Bronchial epithelial cell (primary cell): Measurements from ENCODE around the gene SCNN1A. TPM values are rescaled to one million over a fixed set of nuclear protein-coding genes. Genes with fewer than 3 reads are reported as not detected.
A peak's percentile ranks its signal among the peaks of the same experiment; 100 is the strongest.

Experiments used
- DNase-seq: peaks from one replicate; pipeline ENCODE4 v3.0.0-alpha.2; 2010; ENCODE audit warnings: low read depth
- FAIRE-seq: peaks from 2 replicates; lab custom pipeline; 2011; peaks lifted over from hg19 to GRCh38; lab: Jason Lieb, UNC
- H3K27me3 ChIP-seq: 2 replicates; pipeline ENCODE4 v1.5.1; 2011; ENCODE audit warnings: low read length; ENCODE audit not compliant: control insufficient read depth, insufficient read depth
- H3K36me3 ChIP-seq: 2 replicates; pipeline ENCODE4 v1.5.1; 2011; ENCODE audit warnings: low read length; ENCODE audit not compliant: control insufficient read depth, insufficient read depth
- H3K4me3 ChIP-seq: 2 replicates; pipeline ENCODE4 v1.5.1; 2011; ENCODE audit warnings: mild to moderate bottlenecking, low read depth, low read length, control low read depth
- CTCF ChIP-seq: IDR thresholded peaks from 2 replicates; pipeline ENCODE4 v1.5.1; 2011; ENCODE audit warnings: mild to moderate bottlenecking, moderate library complexity, low read length, control low read depth, inconsistent platforms; ENCODE audit not compliant: insufficient read depth, severe bottlenecking
- total RNA-seq: library from RNA; depleted of rRNA; stranded (reverse); fragments of >200 nt; gene quantifications from 2 replicates; pipeline ENCODE4 v1.2.1, GENCODE V29; 2014

SCNN1A gene
- total RNA-seq, 1 donor from 2014 or later = 57.7 TPM

GRCh38 chr12:6306599-6307220, 68.7 kb downstream of the SCNN1A start:
- TF ChIP-seq CTCF = no peak
- H3K27me3 ChIP-seq = peaks cover 3% of the 10 kb centered on the region
- no peak overlapping the region for H3K4me3 ChIP-seq
- H3K36me3 ChIP-seq = no peaks in the 10 kb centered on the region
- FAIRE-seq (peak; percentile 68), DNase-seq (no peak)

GRCh38 chr12:6306151-6306550, 69.2 kb downstream of the SCNN1A start:
- no peak for TF ChIP-seq CTCF
- no peaks in the 10 kb centered on the region for H3K36me3 ChIP-seq
- FAIRE-seq (peak; percentile 36), DNase-seq (no peak)
- no peak overlapping the region for H3K4me3 ChIP-seq
- H3K27me3 ChIP-seq = peaks cover 3% of the 10 kb centered on the region

- DNase-seq (no peak), FAIRE-seq (no peak)
- TF ChIP-seq CTCF = no peak
- Histone ChIP-seq H3K4me3 (no peak overlapping the region), H3K36me3 (no peaks in the 10 kb centered on the region), H3K27me3 (peaks cover 2% of the 10 kb centered on the region)
Observed at GRCh38 chr12:6303071-6303470, 72.3 kb downstream of the SCNN1A start.

- H3K36me3 ChIP-seq = no peaks in the 10 kb centered on the region
- FAIRE-seq = no peak
- no peak for TF ChIP-seq CTCF
- peaks cover 2% of the 10 kb centered on the region for H3K27me3 ChIP-seq
- H3K4me3 ChIP-seq = no peak overlapping the region
- DNase-seq = no peak
Observed at GRCh38 chr12:6302621-6303020, 72.7 kb downstream of the SCNN1A start.

GRCh38 chr12:6301721-6302120, 73.6 kb downstream of the SCNN1A start:
- no peak for FAIRE-seq
- Histone ChIP-seq H3K36me3 (no peaks in the 10 kb centered on the region), H3K27me3 (peaks cover 2% of the 10 kb centered on the region), H3K4me3 (no peak overlapping the region)
- DNase-seq = no peak
- no peak for TF ChIP-seq CTCF

- Histone ChIP-seq H3K4me3 (no peak overlapping the region), H3K27me3 (no peaks in the 10 kb centered on the region), H3K36me3 (no peaks in the 10 kb centered on the region)
- no peak for TF ChIP-seq CTCF
- DNase-seq (no peak), FAIRE-seq (no peak)
Observed at GRCh38 chr12:6297170-6297569, 78.2 kb downstream of the SCNN1A start.
